GM18520 (cell line): ENCODE measurements around the gene KLK7.
"Not testable (repeated sequence)": the region's sequence is repeated elsewhere in the genome, so short reads cannot be mapped to it uniquely, and the experiment has no call there.

Experiments used
- ATAC-seq: cut with Tn5 transposase; IDR thresholded peaks from one replicate; pipeline ENCODE4 v1.9.1; 2021; ENCODE audit not compliant: unreplicated experiment

Gene KLK7

DNA sequence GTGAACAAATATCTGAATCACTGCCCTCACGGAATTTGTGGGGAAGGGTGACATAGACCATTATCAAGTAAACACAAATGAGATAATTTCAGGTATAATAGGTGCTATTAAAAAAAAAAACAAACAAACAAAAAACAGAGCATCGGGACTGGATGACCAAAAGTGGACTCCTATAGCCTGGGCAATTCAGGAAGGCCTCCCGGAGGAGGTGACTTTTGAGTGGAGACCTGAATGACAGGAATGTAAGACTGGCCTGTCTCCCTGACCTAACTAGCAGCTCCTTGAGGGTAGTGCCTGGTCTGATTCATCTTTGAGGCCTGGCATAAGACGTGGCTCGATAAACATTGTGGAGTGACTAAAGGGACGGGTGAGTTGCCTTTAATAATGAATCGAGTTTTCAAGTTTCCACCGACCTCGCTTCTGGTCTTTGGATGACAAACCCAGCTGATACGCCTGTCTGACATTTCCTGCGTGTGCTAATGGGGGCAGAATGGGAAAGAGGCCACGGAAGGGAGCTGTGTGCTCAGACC lies 29.0 kb upstream of the KLK7 start:
- no peak for ATAC-seq

DNA sequence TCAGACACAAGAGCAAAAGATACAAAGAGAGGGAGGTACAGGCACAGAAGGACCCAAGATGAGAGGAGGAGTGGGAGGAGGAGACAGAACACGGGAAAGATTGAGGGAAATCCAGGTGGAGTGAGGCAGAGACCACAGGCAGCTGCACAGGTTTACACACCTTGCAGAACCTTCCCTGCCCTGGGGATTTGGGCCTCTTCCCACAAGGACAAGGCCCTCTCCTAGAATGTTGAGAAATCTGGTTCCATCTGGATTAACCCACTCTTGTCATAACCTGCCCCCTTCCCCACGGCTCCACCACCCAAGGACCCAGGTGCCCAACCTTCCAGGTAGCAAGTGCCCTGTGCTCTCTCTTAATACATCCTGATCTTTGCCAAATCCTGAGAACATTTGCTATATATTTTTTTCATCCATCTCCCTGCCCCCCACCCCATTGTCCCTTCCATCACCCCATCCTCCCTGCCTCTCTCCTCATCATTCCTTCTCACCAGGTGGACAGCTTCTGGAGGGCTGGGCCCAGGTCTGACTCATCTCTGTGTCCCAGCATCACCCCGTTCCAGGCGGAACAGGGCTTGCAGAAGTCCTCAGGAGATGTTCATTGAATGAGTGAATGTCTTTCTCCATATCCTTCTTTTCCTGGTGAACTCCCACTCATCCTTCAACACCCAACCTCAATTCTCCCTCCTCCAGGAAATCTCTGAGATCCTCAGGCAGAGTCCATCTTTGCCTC lies 26.5 kb upstream of the KLK7 start:
- no peak for ATAC-seq

DNA sequence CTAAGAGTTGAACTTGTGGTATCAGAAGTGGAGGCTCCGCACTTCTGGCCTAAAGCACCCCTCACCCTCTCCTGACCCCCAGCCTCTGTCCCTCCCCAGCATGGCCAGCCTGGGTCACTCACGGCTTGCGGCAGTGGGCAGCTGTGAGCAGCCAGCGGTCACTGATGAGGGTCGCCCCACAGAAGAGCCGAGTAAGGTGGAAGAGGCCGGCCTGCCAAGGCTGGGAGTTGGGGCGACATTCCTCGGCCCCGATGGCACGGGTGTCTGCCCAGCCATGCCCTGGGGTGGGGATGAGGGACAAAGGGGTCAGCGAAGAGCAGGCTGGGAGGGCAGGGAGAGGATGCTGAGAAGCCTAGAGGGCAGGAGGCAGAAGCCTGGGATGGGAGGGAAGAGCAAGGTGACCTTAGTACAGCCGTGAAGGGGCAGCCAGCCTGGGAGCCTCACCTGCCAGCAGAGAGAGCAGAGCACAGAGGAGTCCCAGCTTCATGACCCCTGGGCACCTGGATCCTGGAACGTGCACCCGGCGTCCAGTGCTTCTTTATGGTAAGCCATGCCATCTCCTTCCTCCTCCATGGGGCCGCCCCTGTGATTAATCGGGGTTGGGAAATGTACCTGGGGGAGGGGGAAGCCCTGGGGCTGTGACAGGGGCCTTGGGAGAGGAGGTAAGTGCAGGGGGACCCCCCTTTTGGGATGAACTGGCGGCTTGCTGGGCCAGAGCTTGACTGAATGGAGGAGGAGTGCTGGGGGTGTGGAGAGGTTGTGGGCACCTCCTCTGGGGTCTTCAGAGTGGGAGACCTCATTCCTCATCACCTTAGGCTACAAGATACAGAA lies 25.6 kb upstream of the KLK7 start:
- no peak for ATAC-seq

DNA sequence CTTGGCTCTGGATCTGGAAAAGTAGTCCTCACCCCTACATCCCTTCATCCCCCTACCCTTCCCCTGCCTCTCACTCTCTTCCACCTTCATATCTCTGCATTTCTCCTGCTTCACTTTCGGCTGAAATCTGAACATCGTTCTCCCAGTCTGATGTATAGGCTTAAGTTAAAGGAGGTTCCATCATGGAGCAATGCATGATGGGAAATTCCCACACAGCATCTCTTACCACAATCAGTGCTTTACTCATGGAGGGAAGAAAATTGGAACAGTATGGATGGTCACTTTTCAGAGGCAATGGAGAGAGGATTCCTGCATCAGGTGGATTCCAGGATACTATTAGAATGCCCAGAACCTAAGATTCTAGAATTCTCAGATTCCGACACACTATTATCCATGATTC lies 23.8 kb upstream of the KLK7 start:
- ATAC-seq: no peak

DNA sequence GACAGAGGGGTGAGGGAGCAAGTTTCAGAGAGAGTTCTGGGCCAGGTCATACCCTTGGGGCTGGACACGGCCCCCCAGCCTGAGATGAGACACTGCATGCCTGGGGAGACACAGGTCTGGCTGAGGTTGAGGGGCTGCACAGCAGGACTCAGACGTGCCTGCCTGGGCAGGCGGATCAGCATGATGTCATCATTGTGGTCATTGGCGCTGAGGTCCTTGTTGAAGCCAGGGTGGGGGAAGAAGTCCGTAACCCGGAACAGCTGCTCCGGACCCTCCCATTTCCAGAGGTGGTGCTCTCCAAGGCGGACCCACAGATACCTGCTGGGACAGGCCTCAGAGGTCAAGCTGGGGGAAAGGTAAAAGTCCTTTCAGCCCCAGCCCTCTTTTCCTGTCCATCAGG lies 22.7 kb upstream of the KLK7 start:
- ATAC-seq: no peak

DNA sequence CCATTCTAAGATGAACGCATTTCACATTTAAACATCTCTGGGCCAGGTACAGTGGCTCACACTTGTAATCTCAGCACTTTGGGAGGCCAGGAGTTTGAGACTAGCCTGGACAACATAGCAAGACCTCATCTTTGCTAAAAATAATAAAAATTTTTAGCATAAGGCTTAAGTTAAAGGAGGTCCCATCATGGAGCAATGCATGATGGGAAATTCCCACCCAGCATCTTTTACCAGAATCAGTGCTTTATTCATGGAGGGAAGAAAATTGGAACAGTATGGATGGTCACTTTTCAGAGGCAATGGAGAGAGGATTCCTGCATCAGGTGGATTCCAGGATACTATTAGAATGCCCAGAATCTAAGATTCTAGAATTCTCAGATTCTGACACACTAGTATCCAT lies 21.5 kb upstream of the KLK7 start:
- ATAC-seq: no peak

- no peak for ATAC-seq
These were observed 19.6 kb upstream of the KLK7 start for GRCh38 chr19:51003316-51003715.

DNA sequence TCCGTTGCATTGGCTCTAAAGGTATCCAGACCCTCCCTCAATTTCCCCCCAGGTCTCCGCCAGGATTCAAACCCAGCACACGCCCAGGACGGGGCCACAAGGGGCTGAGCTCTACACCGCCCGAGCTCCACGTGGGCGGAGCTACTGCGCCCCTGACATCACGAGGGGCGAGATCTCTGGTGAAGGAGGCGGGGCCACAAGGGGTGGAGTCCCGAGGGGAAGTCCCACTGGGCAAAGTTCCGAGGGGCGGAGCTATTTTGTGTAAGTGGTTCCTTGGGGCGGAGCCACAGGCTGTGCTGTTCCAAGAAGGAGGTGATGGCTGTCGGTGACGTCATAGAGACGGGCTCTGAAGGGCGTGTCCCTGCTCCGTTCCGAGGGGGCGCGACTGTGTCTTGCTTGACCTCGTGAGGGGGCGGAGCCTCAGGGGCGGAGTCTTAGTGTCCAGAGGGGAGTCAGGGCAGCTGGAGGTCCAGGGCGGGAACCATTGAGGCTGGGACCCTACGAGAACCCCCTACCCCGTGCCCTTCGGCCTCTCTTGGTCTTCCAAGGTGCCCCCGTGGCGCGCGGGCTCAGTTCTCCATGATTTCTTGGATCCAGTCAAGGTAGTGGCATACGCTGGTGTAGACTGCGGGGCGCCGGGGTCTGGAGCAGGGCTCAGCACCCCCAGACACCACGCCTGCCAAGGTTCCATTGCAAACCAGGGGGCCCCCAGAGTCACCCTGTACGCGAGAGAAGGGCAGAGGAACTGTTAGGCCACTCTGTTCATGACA lies 19.0 kb upstream of the KLK7 start:
- no peak for ATAC-seq

- no peak for ATAC-seq
These were observed 18.4 kb upstream of the KLK7 start for GRCh38 chr19:51002089-51002532.

DNA sequence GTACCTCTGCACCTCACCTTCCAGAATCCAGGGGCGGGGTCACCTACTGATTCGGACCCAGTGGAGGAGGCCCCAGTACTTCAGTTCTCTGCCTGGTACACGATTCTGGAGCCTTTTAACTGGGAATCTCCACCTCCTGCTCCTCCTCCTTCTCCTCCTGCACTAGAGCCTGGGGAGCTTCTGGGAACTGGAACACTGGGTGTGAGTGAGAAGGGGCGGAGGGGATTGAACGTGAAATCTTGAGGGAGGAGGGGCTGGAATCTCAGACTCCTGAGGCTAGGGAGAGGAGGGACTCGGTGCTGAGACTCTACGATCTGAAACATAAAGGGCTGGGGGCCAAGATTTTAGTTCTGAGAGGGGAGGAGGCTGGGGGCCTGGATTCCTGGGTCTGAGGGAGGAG lies 17.8 kb upstream of the KLK7 start, which contains the start of gene KLK8:
TSS of gene KLK8 (minus strand) at position 90 of the 400 bp plus-strand sequence. CDS start 437 bp downstream, outside the sequence.
- ATAC-seq: no peak

GRCh38 chr19:51000981-51001380 lies 17.3 kb upstream of the KLK7 start:
- no peak for ATAC-seq

GRCh38 chr19:51000426-51000825 lies 16.7 kb upstream of the KLK7 start:
- ATAC-seq: no peak

DNA sequence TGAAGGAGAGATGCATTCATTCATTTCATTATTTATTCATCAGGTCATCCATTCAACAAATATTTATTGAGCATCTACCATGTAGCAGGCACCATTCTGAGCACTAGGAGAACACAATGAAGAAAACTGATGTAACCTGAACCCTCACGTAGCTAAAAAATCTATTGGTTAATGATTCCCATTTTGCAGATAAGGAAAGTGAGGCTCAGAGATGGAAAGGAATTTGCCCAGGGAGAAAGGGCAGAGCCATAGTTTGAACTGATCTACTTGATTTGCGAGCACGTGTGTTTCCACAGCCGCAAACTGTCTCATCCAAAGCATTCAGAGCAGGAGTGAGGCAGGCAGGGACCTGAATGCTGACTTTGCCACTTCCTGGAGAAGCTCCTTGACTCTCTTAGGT lies 15.0 kb upstream of the KLK7 start:
- no peak for ATAC-seq

DNA sequence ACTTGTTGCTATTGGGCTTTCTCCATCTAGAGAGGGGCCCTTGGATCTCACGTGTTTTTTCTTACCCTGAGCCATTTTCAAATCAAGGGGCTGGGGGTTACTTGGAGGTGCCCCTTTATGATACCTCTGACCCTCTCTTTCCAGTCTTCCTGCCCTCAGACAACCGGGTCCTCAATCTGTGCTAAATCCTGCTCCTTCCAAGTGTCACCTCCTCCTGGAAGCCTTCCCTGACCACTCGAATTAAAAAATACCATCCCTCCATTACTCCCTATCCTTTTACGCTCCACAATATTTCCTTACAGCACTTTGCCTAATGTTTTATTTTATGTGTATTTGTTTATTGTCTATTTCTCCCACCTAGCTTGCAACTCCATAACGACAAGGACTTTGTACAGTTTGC lies 14.3 kb upstream of the KLK7 start:
- no peak for ATAC-seq

- ATAC-seq: no peak
These were observed 10.4 kb upstream of the KLK7 start for GRCh38 chr19:50994129-50994528.

- ATAC-seq: no peak
These were observed 8.9 kb upstream of the KLK7 start for GRCh38 chr19:50992666-50993035.

DNA sequence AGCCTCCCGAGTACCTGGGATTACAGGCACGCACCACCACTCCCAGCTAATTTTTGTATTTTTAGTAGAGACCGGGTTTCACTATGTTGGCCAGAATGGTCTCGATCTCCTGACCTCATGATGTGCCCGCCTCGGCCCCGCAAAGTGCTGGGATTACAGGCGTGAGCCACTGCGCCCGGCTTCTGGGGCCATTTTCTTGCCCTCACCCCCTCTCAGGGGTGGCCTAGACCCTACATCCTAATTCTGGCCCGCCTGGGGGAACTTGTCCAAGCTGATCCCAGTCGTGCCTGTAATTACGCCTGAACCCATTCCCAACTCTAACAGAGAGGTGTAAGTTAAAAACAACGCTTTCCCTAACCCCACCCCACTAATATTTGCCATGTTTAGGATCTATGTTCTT lies 699 bp upstream of the KLK7 start:
- ATAC-seq: not testable (repeated sequence)

- no peak for ATAC-seq
These were observed 1.5 kb downstream of the KLK7 start for GRCh38 chr19:50982186-50982585.

DNA sequence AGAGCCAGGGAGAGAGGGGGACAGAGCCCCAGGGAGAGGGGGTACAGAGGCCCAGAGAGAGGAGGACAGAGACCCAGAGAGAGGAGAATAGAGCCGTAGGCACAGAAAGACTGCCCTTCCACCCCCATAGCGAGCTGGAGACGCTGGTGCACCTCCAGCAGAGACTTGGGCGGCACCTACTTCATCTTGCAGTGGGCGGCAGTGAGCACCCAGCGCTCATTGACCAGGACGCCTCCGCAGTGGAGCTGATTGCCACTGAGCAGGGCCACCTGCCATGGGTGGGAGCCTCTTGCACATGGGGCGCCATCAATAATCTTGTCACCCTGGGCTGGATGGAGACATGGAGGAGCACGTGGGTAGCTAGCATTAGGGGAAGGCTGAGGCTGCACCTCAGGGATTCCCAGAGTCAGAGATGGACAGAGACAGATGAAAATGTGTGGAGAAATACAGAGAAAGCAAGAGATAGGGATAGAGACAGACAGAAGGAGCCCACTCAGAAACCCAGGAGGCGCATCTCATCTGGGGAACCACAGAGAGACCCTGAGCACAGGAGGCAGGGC lies 2.0 kb downstream of the KLK7 start:
- ATAC-seq: no peak

DNA sequence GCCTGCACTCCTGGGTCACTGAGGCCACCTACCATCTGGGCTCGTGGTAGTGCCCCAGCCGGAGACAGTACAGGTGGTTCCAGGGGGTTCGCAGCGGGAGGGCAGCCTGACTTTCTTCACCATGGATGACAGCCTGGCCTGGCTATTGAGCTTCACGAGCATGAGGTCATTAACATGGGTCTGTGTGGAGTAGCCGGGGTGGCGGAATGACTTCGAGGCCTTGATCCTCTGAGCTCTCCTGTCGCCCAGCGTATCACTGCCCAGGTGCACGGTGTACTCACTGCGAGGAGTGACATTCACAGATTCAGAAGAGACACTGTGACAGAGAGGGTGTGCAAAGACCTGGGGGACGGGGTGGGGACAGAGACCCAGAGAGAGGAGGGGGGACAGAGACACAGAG lies 3.5 kb downstream of the KLK7 start:
- ATAC-seq: no peak

- ATAC-seq: no peak
These were observed 4.0 kb downstream of the KLK7 start for GRCh38 chr19:50979758-50980157.
